ENCODE measurements around the gene SLX9. TPM values are rescaled to one million over a fixed set of nuclear protein-coding genes. Genes with fewer than 3 reads are reported as not detected.
A peak's percentile ranks its signal among the peaks of the same experiment; 100 is the strongest.

SLX9 gene
- total RNA-seq, 1 experiment from 2014 or later = 46.9 TPM

- no peak for DNase-seq (ENCODE audit: low read depth)
Measured at GRCh38 chr21:44914176-44914874, 25.5 kb upstream of the SLX9 start.

GRCh38 chr21:44916965-44917364, 22.9 kb upstream of the SLX9 start:
- peak; percentile 48 for DNase-seq (ENCODE audit: low read depth)

- DNase-seq (ENCODE audit: low read depth) = no peak
Measured at GRCh38 chr21:44917446-44918106, 22.3 kb upstream of the SLX9 start.

GRCh38 chr21:44918107-44918470, 21.7 kb upstream of the SLX9 start:
- no peak for DNase-seq (ENCODE audit: low read depth)

GRCh38 chr21:44918581-44919033, 21.2 kb upstream of the SLX9 start:
- DNase-seq (ENCODE audit: low read depth) = no peak

- no peak for DNase-seq (ENCODE audit: low read depth)
Measured at GRCh38 chr21:44919111-44919912, 20.5 kb upstream of the SLX9 start.

- no peak for DNase-seq (ENCODE audit: low read depth)
Measured at GRCh38 chr21:44919913-44920693, 19.7 kb upstream of the SLX9 start.

GRCh38 chr21:44920694-44921604, 18.9 kb upstream of the SLX9 start, which contains the start of gene ITGB2:
Gene ITGB2 (minus strand): TSS chr21:44920899. CDS start chr21:44910782, 10,117 bp downstream.
- no peak for DNase-seq (ENCODE audit: low read depth)

- no peak for DNase-seq (ENCODE audit: low read depth)
Measured at GRCh38 chr21:44921928-44922327, 17.9 kb upstream of the SLX9 start.

GRCh38 chr21:44923480-44924084, 16.2 kb upstream of the SLX9 start:
- DNase-seq (ENCODE audit: low read depth) = no peak

GRCh38 chr21:44924606-44925377, 15.0 kb upstream of the SLX9 start:
- no peak for DNase-seq (ENCODE audit: low read depth)

GRCh38 chr21:44925378-44925755, 14.5 kb upstream of the SLX9 start:
- no peak for DNase-seq (ENCODE audit: low read depth)

- DNase-seq (ENCODE audit: low read depth) = peak; percentile 70
Measured at GRCh38 chr21:44926331-44927101, 13.3 kb upstream of the SLX9 start.

GRCh38 chr21:44927259-44927586, 12.6 kb upstream of the SLX9 start:
- DNase-seq (ENCODE audit: low read depth) = no peak

GRCh38 chr21:44927587-44928461, 12.0 kb upstream of the SLX9 start:
- DNase-seq (ENCODE audit: low read depth) = peak; percentile 93

GRCh38 chr21:44928500-44929241, 11.2 kb upstream of the SLX9 start:
- peak; percentile 79 for DNase-seq (ENCODE audit: low read depth)

GRCh38 chr21:44929242-44929798, 10.5 kb upstream of the SLX9 start:
- DNase-seq (ENCODE audit: low read depth) = peak; percentile 46

Data from Daoy (cell line).